Motor neuron (in vitro differentiated cells): ENCODE data around the gene RNF217. TPM values are rescaled to one million over a fixed set of nuclear protein-coding genes. Genes with fewer than 3 reads are reported as not detected.
"Not testable (repeated sequence)": the region's sequence is repeated elsewhere in the genome, so short reads cannot be mapped to it uniquely, and the experiment has no call there.

Experiments used
- ATAC-seq, 8 experiments: fragments of 200-7000 bp; cut with Tn5 transposase; replicated peaks in 6 of 8; 2 replicates each; pipeline ENCODE4 v1.8.0; 2021; ENCODE audit warnings: mild to moderate bottlenecking in 8 of 8, moderate library complexity in 8 of 8
- H3K27ac ChIP-seq, 2 donors: fragments of 250-450 bp; sonication (Bioruptor Pico); 2 replicates each; pipeline ENCODE4 v1.9.0; 2021; ENCODE audit warnings: antibody characterized with exemption in 2 of 2, mild to moderate bottlenecking in 2 of 2, moderate library complexity in 1 of 2
- H3K4me1 ChIP-seq, 2 donors: fragments of 250-450 bp; sonication (Bioruptor Pico); replicated peaks in 1 of 2; 2 replicates each; pipeline ENCODE4 v1.6.1; 2021; ENCODE audit warnings: antibody characterized with exemption in 2 of 2, mild to moderate bottlenecking in 2 of 2, moderate library complexity in 1 of 2
- H3K4me3 ChIP-seq, 5 donors: fragments of 250-450 bp; sonication (Bioruptor Pico); 2 replicates each; pipeline ENCODE4 v1.9.0; 2021; ENCODE audit warnings: antibody characterized with exemption in 5 of 5, mild to moderate bottlenecking in 5 of 5, moderate library complexity in 4 of 5
- WGBS, 10 experiments: fragments of 450-650 bp; shearing (Covaris generic); methylation state at CpG; one replicate each; pipeline ENCODE4 v1.0.0; 2022; 5-methylcytosine and 5-hydroxymethylcytosine counted together
- in situ Hi-C, 9 experiments: fragments of 400-800 bp; cut with MboI; loops; one replicate each; pipeline ENCODE4 v1.15.0; 2021; ENCODE audit warnings: low sequenced_read_pairs in 9 of 9, low pct_unique_long_range_greater_than_20kb in 2 of 9; ENCODE audit not compliant: unreplicated experiment in 9 of 9
- total RNA-seq, 8 experiments: library from RNA; unstranded; fragments of 300-600 nt; gene quantifications; 2 replicates each; pipeline versions ENCODE4 v1.2.3 to v1.2.4, GENCODE V29; 2022

RNF217 gene
- total RNA-seq, 8 experiments from 2014 or later, result 5.4 to 28.0 (median 11.9) TPM

GRCh38 chr6:124953808-124954207 is 8.4 kb upstream of the RNF217 start:
- Histone ChIP-seq H3K4me3 (no peak overlapping the region), H3K27ac (no peak overlapping the region), H3K4me1 (no peaks in the 10 kb centered on the region)
- no peak for ATAC-seq
- in situ Hi-C loops, result no loop called here
- WGBS, 10 experiments, result 86 to 100% (median 100%) methylated on average over 1 of the region's 1 CpG; no CpG with 5 or more reads in 2 of the 10 experiments

GRCh38 chr6:124955108-124955856 is 7.0 kb upstream of the RNF217 start:
- H3K27ac ChIP-seq, result no peak overlapping the region
- WGBS, 10 experiments, result 28 to 100% (median 83%) methylated on average over 1 to 5 of the region's 7 CpGs; no CpG with 5 or more reads in 3 of the 10 experiments
- H3K4me3 ChIP-seq, result no peak overlapping the region
- peak in 2 of 8 experiments; percentile 32 to 47 for ATAC-seq
- in situ Hi-C loops, result no loop called here
- no peaks in the 10 kb centered on the region for H3K4me1 ChIP-seq

GRCh38 chr6:124956018-124956417 is 6.2 kb upstream of the RNF217 start:
- H3K4me1 ChIP-seq, result no peaks in the 10 kb centered on the region
- peak in 1 of 8 experiments; percentile 35 for ATAC-seq
- H3K27ac ChIP-seq, result no peak overlapping the region
- no peak overlapping the region for H3K4me3 ChIP-seq
- in situ Hi-C loops, result no loop called here
- 86 to 93% methylated on average over 2 to 5 of the region's 6 CpGs; no CpG with 5 or more reads in 8 of the 10 experiments for WGBS, 10 experiments

- Histone ChIP-seq H3K27ac (no peak overlapping the region), H3K4me1 (peaks cover 0 to 3% of the 10 kb centered on the region in 2 donors), H3K4me3 (no peak overlapping the region)
- no peak for ATAC-seq
- in situ Hi-C loops, result no loop called here
Measured at GRCh38 chr6:124958149-124958548, 4.1 kb upstream of the RNF217 start.

- no peak for ATAC-seq
- 30 to 100% (median 83%) methylated on average over 1 of the region's 1 CpG; no CpG with 5 or more reads in 1 of the 10 experiments for WGBS, 10 experiments
- no peak overlapping the region for H3K27ac ChIP-seq
- in situ Hi-C loops, result no loop called here
- no peak overlapping the region for H3K4me3 ChIP-seq
- H3K4me1 ChIP-seq, result peaks cover 0 to 4% of the 10 kb centered on the region in 2 donors
Measured at GRCh38 chr6:124958759-124959354, 3.4 kb upstream of the RNF217 start.

GRCh38 chr6:124960757-124961463 is 1.3 kb upstream of the RNF217 start:
- no peak for ATAC-seq
- peak overlapping the region in 4 of 5 donors; percentile 49 to 72 (median 65) for H3K4me3 ChIP-seq
- H3K4me1 ChIP-seq, result peaks cover 3 to 17% of the 10 kb centered on the region in 2 donors
- in situ Hi-C loops, result no loop called here
- H3K27ac ChIP-seq, result no peak overlapping the region
- 24 to 87% (median 69%) methylated on average over 3 to 4 of the region's 4 CpGs for WGBS, 10 experiments

GRCh38 chr6:124961464-124961776 is 817 bp upstream of the RNF217 start:
- WGBS, 10 experiments, result 0 to 35% (median 10%) methylated on average over 4 to 6 of the region's 6 CpGs
- Histone ChIP-seq H3K4me3 (peak overlapping the region; percentile 49 to 72 (median 70)), H3K4me1 (peaks cover 3 to 22% of the 10 kb centered on the region in 2 donors), H3K27ac (no peak overlapping the region)
- in situ Hi-C loops, result no loop called here
- no peak for ATAC-seq

- Histone ChIP-seq H3K4me1 (peaks cover 3 to 35% of the 10 kb centered on the region in 2 donors), H3K27ac (peak overlapping the region; percentile 45 to 75), H3K4me3 (peak overlapping the region; percentile 49 to 72 (median 70))
- 0 to 4% (median 0%) methylated on average over 1 to 14 of the region's 65 CpGs; no CpG with 5 or more reads in 7 of the 10 experiments for WGBS, 10 experiments
- in situ Hi-C loops, result no loop called here
- ATAC-seq, result peak; percentile 18 to 58 (median 50)
Measured at GRCh38 chr6:124962639-124963415, 590 bp downstream of the RNF217 start.

- WGBS, 10 experiments, result 0 to 14% (median 5%) methylated on average over 1 to 6 of the region's 9 CpGs; no CpG with 5 or more reads in 1 of the 10 experiments
- peak in 5 of 8 experiments; percentile 1 to 15 (median 3) for ATAC-seq
- peak overlapping the region; percentile 49 to 72 (median 70) for H3K4me3 ChIP-seq
- H3K27ac ChIP-seq, result no peak overlapping the region
- peaks cover 3 to 41% of the 10 kb centered on the region in 2 donors for H3K4me1 ChIP-seq
- in situ Hi-C loops, result no loop called here
Measured at GRCh38 chr6:124963416-124963785, 1.2 kb downstream of the RNF217 start.

GRCh38 chr6:124963831-124964763 is 1.9 kb downstream of the RNF217 start:
- 0 to 55% (median 22%) methylated on average over 2 to 6 of the region's 6 CpGs for WGBS, 10 experiments
- no peak overlapping the region for H3K27ac ChIP-seq
- no peak for ATAC-seq
- H3K4me3 ChIP-seq, result peak overlapping the region; percentile 49 to 72 (median 70)
- H3K4me1 ChIP-seq, result peaks cover 3 to 42% of the 10 kb centered on the region in 2 donors
- in situ Hi-C loops, result no loop called here

GRCh38 chr6:124964764-124965105 is 2.5 kb downstream of the RNF217 start:
- WGBS, 10 experiments, result 0 to 100% (median 80%) methylated on average over 1 to 3 of the region's 3 CpGs; no CpG with 5 or more reads in 3 of the 10 experiments
- Histone ChIP-seq H3K27ac (no peak overlapping the region), H3K4me1 (peaks cover 3 to 42% of the 10 kb centered on the region in 2 donors), H3K4me3 (peak overlapping the region; percentile 49 to 72 (median 70))
- in situ Hi-C loops, result no loop called here
- no peak for ATAC-seq

- in situ Hi-C loops, ATAC-seq, H3K27ac ChIP-seq: not testable (repeated sequence)
- WGBS, 10 experiments, result 40 to 100% (median 70%) methylated on average over 1 to 3 of the region's 3 CpGs; no CpG with 5 or more reads in 1 of the 10 experiments
- Histone ChIP-seq H3K4me1 (peaks cover 3 to 42% of the 10 kb centered on the region in 2 donors), H3K4me3 (peak overlapping the region in 3 of 5 donors; percentile 49 to 70 (median 60))
Measured at GRCh38 chr6:124965424-124965850, 3.2 kb downstream of the RNF217 start.
